GM12892 (cell line): Measurements from ENCODE around the gene VASH1.

Experiments
- POLR2A ChIP-seq: IDR thresholded peaks from 2 replicates; pipeline ENCODE4 v1.6.1; 2011; ENCODE audit warnings: low read depth, low read length, control low read depth
- POLR2AphosphoS5 ChIP-seq: IDR thresholded peaks from 2 replicates; pipeline ENCODE4 v1.6.1; 2011; ENCODE audit warnings: low read depth, low read length, control low read depth

GRCh38 chr14:76780058-76780345, 18.7 kb downstream of the VASH1 start:
- TF ChIP-seq POLR2AphosphoS5 (no peak), POLR2A (no peak)
